Lower lobe of right lung (tissue), 2 donors: ENCODE measurements around the gene PHLPP1. TPM values are rescaled to one million over a fixed set of nuclear protein-coding genes. Genes with fewer than 3 reads are reported as not detected.

Experiments
- ATAC-seq, 2 donors: fragments of 200-7000 bp; cut with Tn5 transposase; one replicate each; pipeline ENCODE4 v1.9.1; 2020 to 2022; ENCODE audit warnings: mild to moderate bottlenecking in 2 of 2, moderate library complexity in 2 of 2
- DNase-seq: peaks from one replicate; pipeline ENCODE4 v3.0.0-alpha.2; 2020
- H3K27ac ChIP-seq: fragments of 200-600 bp; one replicate; pipeline ENCODE4 v1.8.0; 2022
- H3K27me3 ChIP-seq: fragments of 200-600 bp; one replicate; pipeline ENCODE4 v1.8.0; 2022; ENCODE audit warnings: low read depth
- H3K36me3 ChIP-seq: fragments of 200-600 bp; one replicate; pipeline ENCODE4 v1.8.0; 2022; ENCODE audit warnings: mild to moderate bottlenecking
- H3K4me1 ChIP-seq: fragments of 200-600 bp; one replicate; pipeline ENCODE4 v1.8.0; 2022
- H3K4me3 ChIP-seq: fragments of 200-600 bp; one replicate; pipeline ENCODE4 v1.8.0; 2022; ENCODE audit warnings: mild to moderate bottlenecking
- H3K9me3 ChIP-seq: fragments of 200-600 bp; one replicate; pipeline ENCODE4 v1.8.0; 2022
- intact Hi-C: fragments of 100-400 bp; cut with DNase I; formaldehyde crosslinking; loops from one replicate; pipeline ENCODE4 v1.11.0; 2022
- total RNA-seq: library from RNA; stranded (reverse); fragmentation: NEBNext Ultra II Directional; extraction: Animal tissue kit (Norgen Biotek cat#: 25700); gene quantifications from one replicate; pipeline ENCODE4 v1.2.1, GENCODE V29; 2021
- TF ChIP-seq, protein P1 (sequence below): fragments of 200-600 bp; IDR thresholded peaks from one replicate; pipeline ENCODE4 v1.8.0; 2022; ENCODE audit warnings: antibody characterized with exemption, mild to moderate bottlenecking
- donor health status: DM: no; HTN: yes; CAD: no; lungs with severe emphysema.

PHLPP1 gene
- total RNA-seq, 1 donor from 2014 or later = 12.6 TPM

DNA sequence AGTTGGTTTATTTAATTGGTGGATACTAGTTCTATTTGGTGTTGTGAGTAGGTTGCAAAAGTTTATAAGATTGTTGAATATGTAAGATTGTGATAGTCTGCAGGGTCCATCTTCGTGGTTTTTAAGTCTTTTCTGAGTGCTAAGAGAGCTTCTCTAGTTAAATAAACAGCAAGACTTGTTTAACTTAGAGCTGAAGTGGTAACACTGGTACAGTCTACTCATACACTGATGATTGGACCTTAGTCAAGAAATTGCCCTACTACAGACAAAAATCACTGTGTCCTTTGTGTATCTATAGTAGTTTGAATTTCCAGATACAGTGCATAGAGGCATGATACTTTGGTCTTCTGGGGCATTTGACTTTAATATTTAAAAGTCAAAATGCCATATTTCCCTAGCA is 94.6 kb downstream of the PHLPP1 start:
- no peaks in the 10 kb centered on the region for H3K36me3 ChIP-seq
- TF ChIP-seq, protein P1, sequence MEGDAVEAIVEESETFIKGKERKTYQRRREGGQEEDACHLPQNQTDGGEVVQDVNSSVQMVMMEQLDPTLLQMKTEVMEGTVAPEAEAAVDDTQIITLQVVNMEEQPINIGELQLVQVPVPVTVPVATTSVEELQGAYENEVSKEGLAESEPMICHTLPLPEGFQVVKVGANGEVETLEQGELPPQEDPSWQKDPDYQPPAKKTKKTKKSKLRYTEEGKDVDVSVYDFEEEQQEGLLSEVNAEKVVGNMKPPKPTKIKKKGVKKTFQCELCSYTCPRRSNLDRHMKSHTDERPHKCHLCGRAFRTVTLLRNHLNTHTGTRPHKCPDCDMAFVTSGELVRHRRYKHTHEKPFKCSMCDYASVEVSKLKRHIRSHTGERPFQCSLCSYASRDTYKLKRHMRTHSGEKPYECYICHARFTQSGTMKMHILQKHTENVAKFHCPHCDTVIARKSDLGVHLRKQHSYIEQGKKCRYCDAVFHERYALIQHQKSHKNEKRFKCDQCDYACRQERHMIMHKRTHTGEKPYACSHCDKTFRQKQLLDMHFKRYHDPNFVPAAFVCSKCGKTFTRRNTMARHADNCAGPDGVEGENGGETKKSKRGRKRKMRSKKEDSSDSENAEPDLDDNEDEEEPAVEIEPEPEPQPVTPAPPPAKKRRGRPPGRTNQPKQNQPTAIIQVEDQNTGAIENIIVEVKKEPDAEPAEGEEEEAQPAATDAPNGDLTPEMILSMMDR = no peak
- H3K4me3 ChIP-seq = no peak overlapping the region
- no peaks in the 10 kb centered on the region for H3K27me3 ChIP-seq
- no peaks in the 10 kb centered on the region for H3K9me3 ChIP-seq
- no peak overlapping the region for H3K27ac ChIP-seq
- ATAC-seq (peak; percentile 47 to 79), DNase-seq (no peak)
- H3K4me1 ChIP-seq = no peaks in the 10 kb centered on the region
- intact Hi-C loops = no loop called here

DNA sequence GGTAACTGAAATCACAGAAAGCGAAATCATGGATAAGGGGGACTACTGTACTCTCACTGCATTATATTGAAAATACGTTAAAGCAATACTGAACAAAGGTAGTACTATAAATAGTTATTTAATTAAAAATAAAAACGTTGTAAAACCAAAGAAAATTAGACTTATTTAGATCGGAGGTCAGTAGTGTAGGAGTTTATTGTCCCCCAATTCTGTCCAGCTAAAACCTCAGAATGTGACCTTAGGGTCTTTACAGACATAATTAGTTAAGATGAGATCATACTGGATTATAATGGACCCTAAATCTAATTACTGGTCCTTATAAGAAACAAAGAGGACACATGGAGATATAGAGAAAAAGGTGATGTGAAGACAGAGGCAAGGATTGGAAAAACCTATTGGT is 95.3 kb downstream of the PHLPP1 start:
- DNase-seq (no peak), ATAC-seq (no peak)
- no peaks in the 10 kb centered on the region for H3K9me3 ChIP-seq
- H3K4me1 ChIP-seq = no peaks in the 10 kb centered on the region
- no peaks in the 10 kb centered on the region for H3K27me3 ChIP-seq
- no peaks in the 10 kb centered on the region for H3K36me3 ChIP-seq
- H3K4me3 ChIP-seq = no peak overlapping the region
- H3K27ac ChIP-seq = no peak overlapping the region
- intact Hi-C loops = no loop called here
- TF ChIP-seq, protein P1 = no peak

DNA sequence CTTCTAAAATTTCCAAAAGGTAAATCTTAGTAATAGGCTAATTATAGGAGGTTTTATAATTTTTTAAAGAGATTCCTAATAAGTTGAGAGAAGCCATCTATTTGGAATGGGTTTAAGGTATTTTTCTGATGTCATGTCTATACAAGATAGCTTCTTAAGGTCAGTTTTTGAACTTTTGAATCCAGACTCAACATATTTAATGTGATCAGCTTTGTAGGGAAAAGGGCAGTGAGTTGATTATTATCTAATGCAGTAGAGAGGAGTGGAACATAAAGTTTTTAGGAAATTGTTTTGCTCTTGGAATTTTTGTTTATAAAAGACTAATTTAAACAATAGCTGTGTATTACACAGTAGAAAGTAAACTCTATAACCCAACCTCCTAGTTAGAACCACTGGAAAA is 96.3 kb downstream of the PHLPP1 start:
- no peak overlapping the region for H3K4me3 ChIP-seq
- TF ChIP-seq, protein P1 = no peak
- DNase-seq (no peak), ATAC-seq (no peak)
- H3K36me3 ChIP-seq = no peaks in the 10 kb centered on the region
- H3K27me3 ChIP-seq = no peaks in the 10 kb centered on the region
- no peaks in the 10 kb centered on the region for H3K4me1 ChIP-seq
- H3K27ac ChIP-seq = no peak overlapping the region
- no peaks in the 10 kb centered on the region for H3K9me3 ChIP-seq
- intact Hi-C loops = no loop called here

DNA sequence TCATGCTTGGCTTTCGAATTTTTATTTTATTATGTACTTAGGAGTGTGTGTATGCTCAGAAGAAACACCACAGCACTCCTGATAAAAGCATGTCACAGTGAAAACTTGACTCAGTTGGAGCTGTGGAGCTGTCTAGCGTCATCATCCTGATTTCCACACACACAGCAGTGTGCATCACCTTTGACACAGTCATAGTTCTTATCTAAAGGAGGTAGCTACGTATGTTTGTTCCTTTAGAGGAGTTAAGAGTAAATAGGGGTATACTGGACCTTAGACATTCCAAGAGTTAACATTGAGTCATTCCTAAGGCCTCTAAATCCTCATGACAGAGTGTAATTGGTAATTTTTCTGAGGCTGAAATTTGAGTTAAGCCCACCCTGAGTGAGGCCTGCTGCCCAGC is 96.9 kb downstream of the PHLPP1 start:
- TF ChIP-seq, protein P1 = no peak
- no peaks in the 10 kb centered on the region for H3K4me1 ChIP-seq
- ATAC-seq (peak in 1 of 2 donors; percentile 33), DNase-seq (no peak)
- H3K27ac ChIP-seq = no peak overlapping the region
- no peak overlapping the region for H3K4me3 ChIP-seq
- H3K36me3 ChIP-seq = no peaks in the 10 kb centered on the region
- H3K27me3 ChIP-seq = no peaks in the 10 kb centered on the region
- no peaks in the 10 kb centered on the region for H3K9me3 ChIP-seq
- intact Hi-C loops = no loop called here

DNA sequence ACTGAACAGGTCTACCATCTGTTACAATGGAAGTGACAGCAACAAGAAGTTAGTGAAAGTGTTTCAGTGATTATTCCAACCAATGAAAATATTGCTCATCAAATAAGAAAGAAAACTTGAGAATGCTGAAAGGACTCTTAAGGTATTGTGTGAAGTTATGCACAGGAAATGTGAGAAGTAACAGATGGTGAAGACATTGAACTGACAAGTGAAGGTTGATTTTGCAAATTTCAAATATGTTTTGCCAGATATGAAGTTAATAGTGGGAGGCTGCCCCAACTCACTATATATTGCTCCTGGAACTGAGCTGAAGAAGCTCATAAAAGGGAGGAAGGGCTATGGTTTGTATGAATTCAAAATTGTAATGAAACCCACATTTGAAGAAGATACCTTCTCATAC is 97.5 kb downstream of the PHLPP1 start:
- Histone ChIP-seq H3K4me1 (no peaks in the 10 kb centered on the region), H3K9me3 (no peaks in the 10 kb centered on the region), H3K27ac (no peak overlapping the region), H3K36me3 (no peaks in the 10 kb centered on the region), H3K27me3 (no peaks in the 10 kb centered on the region), H3K4me3 (no peak overlapping the region)
- TF ChIP-seq, protein P1 = no peak
- ATAC-seq (no peak), DNase-seq (no peak)
- intact Hi-C loops = no loop called here

DNA sequence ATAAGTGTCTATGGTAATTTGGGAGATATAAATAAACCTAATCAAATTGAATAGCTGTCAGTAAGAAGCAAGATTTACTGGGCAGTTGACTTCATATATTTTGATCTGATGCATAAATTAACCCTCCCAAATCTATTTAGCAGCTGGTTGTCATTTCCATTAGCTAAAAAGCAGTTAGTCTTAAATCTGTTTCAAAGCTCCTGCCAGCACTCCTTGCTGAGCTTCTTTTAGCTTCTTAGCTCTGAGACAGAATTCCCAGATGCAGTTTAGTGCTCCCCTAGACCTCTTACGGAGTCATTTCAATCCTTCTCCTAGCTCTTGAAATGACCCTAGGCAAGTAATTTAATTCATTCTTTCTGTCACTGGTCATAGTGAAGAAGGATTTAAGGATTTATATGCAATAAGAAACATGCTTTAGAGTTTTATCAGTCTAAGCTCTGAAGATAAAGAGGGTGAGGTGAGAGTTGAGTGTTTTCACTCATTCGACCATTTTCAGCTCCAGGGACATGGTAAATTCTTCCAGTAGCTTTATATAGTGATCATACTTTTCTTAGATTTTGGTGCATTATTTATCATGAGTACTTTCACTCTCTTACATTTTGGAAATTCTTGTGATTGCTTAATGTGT is 98.9 kb downstream of the PHLPP1 start:
- intact Hi-C loops = no loop called here
- DNase-seq = no peak
- ATAC-seq = no peak

More for the DNA sequence above, 98.9 kb downstream of the PHLPP1 start:
- no peaks in the 10 kb centered on the region for H3K27me3 ChIP-seq
- no peak overlapping the region for H3K4me3 ChIP-seq
- no peaks in the 10 kb centered on the region for H3K36me3 ChIP-seq
- H3K9me3 ChIP-seq = no peaks in the 10 kb centered on the region
- TF ChIP-seq, protein P1 = no peak
- no peak overlapping the region for H3K27ac ChIP-seq
- H3K4me1 ChIP-seq = no peaks in the 10 kb centered on the region
